Lung (tissue), 12 donors: ENCODE data around the gene ZEB2. TPM values are rescaled to one million over a fixed set of nuclear protein-coding genes. Genes with fewer than 3 reads are reported as not detected.

Experiments
- ATAC-seq: fragments of 200-7000 bp; cut with Tn5 transposase; one replicate; pipeline ENCODE4 v1.9.1; 2020; ENCODE audit warnings: moderate number of reproducible peaks; ENCODE audit not compliant: insufficient read depth, low FRiP score
- DNase-seq, 3 donors: peaks; one replicate each; pipeline ENCODE4 v3.0.0-alpha.2; 2013 to 2017
- H3K27ac ChIP-seq, 2 donors: one replicate each; pipeline ENCODE4 v1.5.1; 2013; ENCODE audit warnings: mild to moderate bottlenecking in 2 of 2, moderate library complexity in 2 of 2, control low read depth in 1 of 2, inconsistent platforms in 1 of 2, low read depth in 1 of 2, low read length in 1 of 2
- H3K27me3 ChIP-seq, 3 donors: one replicate each; pipeline ENCODE4 v1.5.1; 2013; ENCODE audit warnings: low read length in 2 of 3; ENCODE audit not compliant: control insufficient read depth in 3 of 3, insufficient read depth in 3 of 3
- H3K36me3 ChIP-seq, 4 donors: one replicate each; pipeline ENCODE4 v1.5.1; 2013; ENCODE audit warnings: low read length in 4 of 4, mild to moderate bottlenecking in 1 of 4, moderate library complexity in 1 of 4; ENCODE audit not compliant: control insufficient read depth in 4 of 4, insufficient read depth in 4 of 4
- H3K4me1 ChIP-seq, 5 donors: one replicate each; pipeline ENCODE4 v1.5.1; 2013; ENCODE audit warnings: low read length in 5 of 5, mild to moderate bottlenecking in 2 of 5, moderate library complexity in 1 of 5; ENCODE audit not compliant: control insufficient read depth in 5 of 5, insufficient read depth in 5 of 5
- H3K4me3 ChIP-seq: one replicate; pipeline ENCODE4 v1.5.1; 2013; ENCODE audit warnings: mild to moderate bottlenecking, control low read depth, moderate library complexity
- H3K9ac ChIP-seq, 2 donors: one replicate each; pipeline ENCODE4 v1.5.1; 2013; ENCODE audit warnings: low read length in 2 of 2, control low read depth in 1 of 2; ENCODE audit not compliant: insufficient read depth in 1 of 2
- H3K9me3 ChIP-seq, 4 donors: one replicate each; pipeline ENCODE4 v1.5.1; 2013; ENCODE audit warnings: low read length in 3 of 4, mild to moderate bottlenecking in 1 of 4, moderate library complexity in 1 of 4; ENCODE audit not compliant: control insufficient read depth in 4 of 4, insufficient read depth in 3 of 4
- CTCF ChIP-seq: IDR thresholded peaks from 2 replicates; pipeline ENCODE4 v1.5.1; 2012; ENCODE audit warnings: mild to moderate bottlenecking; ENCODE audit errors: control extremely low read depth, extremely low read depth
- WGBS, 2 donors: extraction: QIAGEN DNeasy Blood & Tissue Kit; methylation state at CpG; one replicate each; pipeline ENCODE4 v1.1.7; 2013; 5-methylcytosine and 5-hydroxymethylcytosine counted together
- polyA plus RNA-seq, 2 donors: library from polyadenylated mRNA; stranded (reverse); fragments of 200-250 nt; gene quantifications; one replicate each; pipeline ENCODE4 v1.2.1, GENCODE V29; 2013
- total RNA-seq, 2 donors: library from RNA; depleted of rRNA in 1 of 2; stranded (reverse); fragments of >200 nt in 1 of 2; gene quantifications; one replicate each; pipeline ENCODE4 v1.2.1, GENCODE V29; 2014 to 2021
- donor health status: control.
- donor health status: control.
- donor health status: Bipolar disorder and iron deficiency.
- donor health status: healthy.
- donor health status: DM: yes; HTN: yes; CAD: no.

The ZEB2 gene
- total and polyA plus RNA-seq, 4 donors, result 27.0 to 332 (median 127) TPM

GRCh38 chr2:144431392-144431783, 88.5 kb downstream of the ZEB2 start:
- peaks cover 1 to 48% (median 14%) of the 10 kb centered on the region in 4 donors for H3K36me3 ChIP-seq
- no peak for TF ChIP-seq CTCF
- no peaks in the 10 kb centered on the region for H3K27me3 ChIP-seq
- H3K27ac ChIP-seq, result peak overlapping the region in 1 of 2 donors; percentile 87
- 48 to 68% methylated on average over 8 of the region's 8 CpGs for WGBS, 2 donors
- DNase-seq (no peak), ATAC-seq (no peak)
- H3K4me3 ChIP-seq, result no peak overlapping the region
- no peaks in the 10 kb centered on the region for H3K9me3 ChIP-seq
- H3K9ac ChIP-seq, result peak overlapping the region in 1 of 2 donors; percentile 69
- H3K4me1 ChIP-seq, result peaks cover 1 to 84% (median 13%) of the 10 kb centered on the region in 5 donors

GRCh38 chr2:144430722-144431391, 89.1 kb downstream of the ZEB2 start:
- H3K4me3 ChIP-seq, result no peak overlapping the region
- no peaks in the 10 kb centered on the region for H3K27me3 ChIP-seq
- 62 to 72% methylated on average over 10 of the region's 10 CpGs for WGBS, 2 donors
- H3K9me3 ChIP-seq, result no peaks in the 10 kb centered on the region
- peaks cover 1 to 90% (median 13%) of the 10 kb centered on the region in 5 donors for H3K4me1 ChIP-seq
- peak overlapping the region; percentile 21 to 87 for H3K27ac ChIP-seq
- H3K36me3 ChIP-seq, result peaks cover 1 to 48% (median 14%) of the 10 kb centered on the region in 4 donors
- TF ChIP-seq CTCF, result no peak
- no peak for ATAC-seq
- peak; percentile 57 to 84 (median 81) for DNase-seq
- H3K9ac ChIP-seq, result peak overlapping the region in 1 of 2 donors; percentile 69

- no peak overlapping the region for H3K4me3 ChIP-seq
- H3K36me3 ChIP-seq, result peaks cover 1 to 45% (median 15%) of the 10 kb centered on the region in 4 donors
- WGBS, 2 donors, result 40 to 58% methylated on average over 6 of the region's 6 CpGs
- H3K9me3 ChIP-seq, result no peaks in the 10 kb centered on the region
- H3K4me1 ChIP-seq, result peaks cover 1 to 91% (median 15%) of the 10 kb centered on the region in 5 donors
- H3K27me3 ChIP-seq, result no peaks in the 10 kb centered on the region
- H3K9ac ChIP-seq, result no peak overlapping the region
- DNase-seq, result no peak
- H3K27ac ChIP-seq, result peak overlapping the region; percentile 24 to 74
- no peak for TF ChIP-seq CTCF
- ATAC-seq, result no peak
Measured at GRCh38 chr2:144429396-144430112, 90.4 kb downstream of the ZEB2 start.
